ENCODE measurements around the gene VGLL4. TPM values are rescaled to one million over a fixed set of nuclear protein-coding genes. Genes with fewer than 3 reads are reported as not detected.

Gene VGLL4
- polyA plus RNA-seq, 2 of the 4 experiments (the other 2 are of a cell fraction): 24.7 to 28.1 TPM

GRCh38 chr3:11552289-11553264 lies 91.1 kb downstream of the VGLL4 start:
- Histone ChIP-seq H3K27ac (no peak overlapping the region), H3K4me2 (no peak overlapping the region), H3K4me3 (no peak overlapping the region), H3K4me1 (peaks cover 6% of the 10 kb centered on the region; the same call in 1 of the 3 replicates), H3K9me3 (no peaks in the 10 kb centered on the region)
- FAIRE-seq: no peak
- no peak for ATAC-seq
- POLR2A ChIA-PET: no interaction called here
- no peak for DNase-seq (ENCODE audit: low read depth in 1 of 2, low spot score in 1 of 2)
- WGBS (ENCODE audit: missing lambda C conversion rate): 96% methylated on average over 16 of the region's 16 CpGs
- CTCF ChIA-PET: interaction anchor here (0.7 to 1.5 kb wide), 4 partner anchors 10 to 14 kb away, joined by 3 to 5 read pairs (median 4); no protein-coding TSS in a partner anchor
- TF ChIP-seq POLR2A (IDR thresholded peaks at IDR 0.05; ENCODE audit: low read length) (no peak), ZNF302 (CRISPR knock-in tag; IDR thresholded peaks at IDR 0.05) (no peak), CEBPB (IDR thresholded peaks at IDR 0.05) (no peak), NPAS2 (CRISPR knock-in tag; IDR thresholded peaks at IDR 0.05; ENCODE audit: borderline replicate concordance) (no peak), JUN (IDR thresholded peaks at IDR 0.05) (no peak), PHF8 (IDR thresholded peaks at IDR 0.05; ENCODE audit: borderline replicate concordance, low read depth) (no peak), MAX (IDR thresholded peaks at IDR 0.05) (no peak), EP300 (IDR thresholded peaks at IDR 0.05) (no peak), NFE2L2 (conservative IDR thresholded peaks at IDR 0.05; ENCODE audit: low read length) (no peak), TFCP2L1 (CRISPR knock-in tag; IDR thresholded peaks at IDR 0.05) (no peak), RNF2 (IDR thresholded peaks at IDR 0.05; ENCODE audit: borderline replicate concordance, low read depth) (no peak), HOXB13 (CRISPR knock-in tag; IDR thresholded peaks at IDR 0.05; ENCODE audit: low read depth) (no peak), MAZ (IDR thresholded peaks at IDR 0.05; ENCODE audit: borderline replicate concordance, low read depth, low read length) (no peak), ZFP36 (IDR thresholded peaks at IDR 0.05; ENCODE audit: borderline replicate concordance, partially characterized antibody) (no peak), GATA3 (IDR thresholded peaks at IDR 0.05; ENCODE audit: borderline replicate concordance) (no peak)

GRCh38 chr3:11551036-11551435 lies 92.7 kb downstream of the VGLL4 start:
- ATAC-seq (no peak), FAIRE-seq (no peak), DNase-seq (ENCODE audit: low read depth in 1 of 2, low spot score in 1 of 2) (no peak)
- CTCF ChIA-PET: no interaction called here
- Histone ChIP-seq H3K27ac (no peak overlapping the region), H3K4me1 (peaks cover 6% of the 10 kb centered on the region; the same call in 1 of the 3 replicates), H3K4me3 (no peak overlapping the region), H3K4me2 (no peak overlapping the region), H3K9me3 (no peaks in the 10 kb centered on the region)
- TF ChIP-seq FOXS1 (CRISPR knock-in tag; IDR thresholded peaks at IDR 0.05): no peak
- no peak for TF ChIP-seq POLR2A (IDR thresholded peaks at IDR 0.05; ENCODE audit: low read length)
- TF ChIP-seq ZC3H11A (IDR thresholded peaks at IDR 0.05): no peak
- no peak for TF ChIP-seq HOXA7 (CRISPR knock-in tag; IDR thresholded peaks at IDR 0.05)
- TF ChIP-seq RAD21 (conservative IDR thresholded peaks at IDR 0.05 in 1 of 2, IDR thresholded peaks at IDR 0.05 in 1 of 2): no peak
- no peak for TF ChIP-seq TP53 (CRISPR knock-in tag; IDR thresholded peaks at IDR 0.05)
- no peak for TF ChIP-seq HES2 (IDR thresholded peaks at IDR 0.05)
- TF ChIP-seq ZFP36 (IDR thresholded peaks at IDR 0.05; ENCODE audit: borderline replicate concordance, partially characterized antibody): no peak
- TF ChIP-seq NR3C1 (IDR thresholded peaks at IDR 0.05): no peak
- TF ChIP-seq KDM5A (IDR thresholded peaks at IDR 0.05): no peak
- POLR2A ChIA-PET: no interaction called here
- WGBS (ENCODE audit: missing lambda C conversion rate): 94% methylated on average over 17 of the region's 17 CpGs

GRCh38 chr3:11549580-11550140 lies 94.1 kb downstream of the VGLL4 start:
- Histone ChIP-seq H3K4me3 (no peak overlapping the region), H3K9me3 (no peaks in the 10 kb centered on the region), H3K4me1 (peaks cover 6% of the 10 kb centered on the region; the same call in 1 of the 3 replicates), H3K4me2 (no peak overlapping the region), H3K27ac (no peak overlapping the region)
- POLR2A ChIA-PET: no interaction called here
- ATAC-seq: no peak
- FAIRE-seq: no peak
- no peak for DNase-seq (ENCODE audit: low read depth in 1 of 2, low spot score in 1 of 2)
- 89% methylated on average over 9 of the region's 9 CpGs for WGBS (ENCODE audit: missing lambda C conversion rate)
- CTCF ChIA-PET: no interaction called here
- TF ChIP-seq HOXA7 (CRISPR knock-in tag; IDR thresholded peaks at IDR 0.05) (no peak), CBX8 (IDR thresholded peaks at IDR 0.05) (no peak), NPAS2 (CRISPR knock-in tag; IDR thresholded peaks at IDR 0.05; ENCODE audit: borderline replicate concordance) (no peak), MYC (IDR thresholded peaks at IDR 0.05; ENCODE audit: borderline replicate concordance, low read length) (no peak), FOSB (CRISPR knock-in tag; IDR thresholded peaks at IDR 0.05) (no peak), BHLHE40 (IDR thresholded peaks at IDR 0.05; ENCODE audit: low read depth, low read length) (no peak), MAZ (IDR thresholded peaks at IDR 0.05; ENCODE audit: borderline replicate concordance, low read depth, low read length) (no peak), BCL3 (IDR thresholded peaks at IDR 0.05) (no peak), HMGXB4 (CRISPR knock-in tag; IDR thresholded peaks at IDR 0.05; ENCODE audit: borderline replicate concordance) (no peak), ATOH8 (CRISPR knock-in tag; IDR thresholded peaks at IDR 0.05; ENCODE audit: low read depth) (no peak), ZNF302 (CRISPR knock-in tag; IDR thresholded peaks at IDR 0.05) (no peak)

Measured in A549 (cell line).